SK-N-SH (cell line): ENCODE measurements around the gene NDUFS6. TPM values are rescaled to one million over a fixed set of nuclear protein-coding genes. Genes with fewer than 3 reads are reported as not detected.

Experiments
- CTCF ChIA-PET: fragments of 300-600, 350-600 bp; formaldehyde crosslinking; extraction: SDS; loops from one replicate; lab custom pipeline; 2021; lab: Yijun Ruan, JAX
- POLR2A ChIA-PET: fragments of 350-600 bp; sonication (Branson Sonifier 250); formaldehyde crosslinking; extraction: SDS; loops from one replicate; lab custom pipeline; 2020; ENCODE audit warnings: antibody characterized with exemption, inconsistent platforms; lab: Yijun Ruan, JAX
- DNase-seq: peaks from one replicate; pipeline ENCODE4 v3.0.0; 2012
- H2AFZ ChIP-seq: fragments of 200-600 bp; sonication (generic); 2 replicates; pipeline ENCODE4 v1.8.1; 2016; ENCODE audit warnings: antibody characterized with exemption, mild to moderate bottlenecking, low read depth
- H3F3A ChIP-seq: fragments of 200-600 bp; sonication (generic); replicated peaks from 2 replicates; pipeline ENCODE3; 2016; ENCODE audit warnings: antibody characterized with exemption, mild to moderate bottlenecking; ENCODE audit not compliant: insufficient read depth
- H3K27ac ChIP-seq, 2 experiments: fragments of 200-500 bp in 1 of 2; fragments of 200-600 bp in 1 of 2; sonication (Bioruptor generic) in 1 of 2; sonication (generic), shearing (Covaris generic) in 1 of 2; 2 replicates each; pipeline versions ENCODE4 v1.5.1 to v1.6.1; 2014 to 2016; ENCODE audit warnings: low read depth in 2 of 2, inconsistent platforms in 1 of 2, low read length in 1 of 2, mild to moderate bottlenecking in 1 of 2, mixed read lengths in 1 of 2
- H3K27me3 ChIP-seq: fragments of 200-600 bp; sonication (generic), shearing (Covaris generic); 2 replicates; pipeline ENCODE4 v1.6.1; 2016; ENCODE audit warnings: mixed run types; ENCODE audit not compliant: insufficient read depth
- H3K36me3 ChIP-seq, 2 experiments: fragments of 200-500 bp in 1 of 2; fragments of 200-600 bp in 1 of 2; sonication (Bioruptor generic) in 1 of 2; sonication (generic) in 1 of 2; replicated peaks in 1 of 2; 2 replicates each; pipeline versions ENCODE3 to v1.5.1; 2014 to 2016; ENCODE audit warnings: low read length in 1 of 2, mild to moderate bottlenecking in 1 of 2; ENCODE audit not compliant: insufficient read depth in 2 of 2, control insufficient read depth in 1 of 2
- H3K4me1 ChIP-seq, 2 experiments: fragments of 200-500 bp in 1 of 2; fragments of 200-600 bp in 1 of 2; sonication (Bioruptor generic) in 1 of 2; sonication (generic), shearing (Covaris generic) in 1 of 2; 2 replicates each; pipeline versions ENCODE4 v1.5.1 to v1.6.1; 2014 to 2016; ENCODE audit warnings: low read depth in 1 of 2, low read length in 1 of 2, mixed run types in 1 of 2; ENCODE audit not compliant: insufficient read depth in 2 of 2, control insufficient read depth in 1 of 2
- H3K4me2 ChIP-seq: fragments of 200-600 bp; sonication (generic), shearing (Covaris generic); 2 replicates; pipeline ENCODE4 v1.6.1; 2017; ENCODE audit warnings: mixed run types
- H3K4me3 ChIP-seq, 2 experiments: fragments of 200-500 bp in 1 of 2; fragments of 200-600 bp in 1 of 2; sonication (Bioruptor generic) in 1 of 2; sonication (generic), shearing (Covaris generic) in 1 of 2; 2 replicates each; pipeline versions ENCODE4 v1.5.1 to v1.8.1; 2014 to 2016; ENCODE audit warnings: low read depth in 2 of 2, inconsistent platforms in 1 of 2, low read length in 1 of 2, mild to moderate bottlenecking in 1 of 2, mixed read lengths in 1 of 2, moderate library complexity in 1 of 2
- H3K79me2 ChIP-seq: fragments of 200-600 bp; sonication (generic); 2 replicates; pipeline ENCODE4 v1.8.1; 2017; ENCODE audit warnings: mild to moderate bottlenecking; ENCODE audit not compliant: insufficient read depth
- H3K9ac ChIP-seq: fragments of 200-600 bp; sonication (generic); 2 replicates; pipeline ENCODE4 v1.6.1; 2017; ENCODE audit warnings: mixed run types
- H3K9me2 ChIP-seq: fragments of 200-600 bp; sonication (generic); 2 replicates; pipeline ENCODE4 v1.6.1; 2017; ENCODE audit warnings: mixed run types
- H3K9me3 ChIP-seq: fragments of 200-600 bp; sonication (generic); 2 replicates; pipeline ENCODE4 v1.6.1; 2017; ENCODE audit warnings: mixed run types, mild to moderate bottlenecking, moderate library complexity
- H4K20me1 ChIP-seq: fragments of 200-600 bp; sonication (generic); 2 replicates; pipeline ENCODE4 v1.6.1; 2017; ENCODE audit warnings: mild to moderate bottlenecking, mixed run types; ENCODE audit not compliant: insufficient read depth
- CHD2 ChIP-seq: fragments of 150-350 bp; IDR thresholded peaks from 2 replicates; pipeline ENCODE4 v1.6.1; 2018; ENCODE audit warnings: low read length; ENCODE audit not compliant: partially characterized antibody
- ELF1 ChIP-seq: IDR thresholded peaks from 2 replicates; pipeline ENCODE4 v1.4.0; 2012
- EZH2phosphoT487 ChIP-seq: fragments of 200-600 bp; sonication (generic); IDR thresholded peaks from 2 replicates; pipeline ENCODE4 v1.6.1; 2017; ENCODE audit warnings: low read depth, mixed run types, mild to moderate bottlenecking, antibody characterized with exemption, moderate library complexity, borderline replicate concordance
- GABPA ChIP-seq: IDR thresholded peaks from 2 replicates; pipeline ENCODE4 v1.4.0; 2012; ENCODE audit warnings: low read depth, mild to moderate bottlenecking
- GATA2 ChIP-seq: sonication (generic); formaldehyde crosslinking; IDR thresholded peaks from 2 replicates; pipeline ENCODE4 v1.5.0; 2020; ENCODE audit warnings: mild to moderate bottlenecking, missing genetic modification reagents
- JUND ChIP-seq: IDR thresholded peaks from 2 replicates; pipeline ENCODE4 v1.4.0; 2012
- MAX ChIP-seq: IDR thresholded peaks from 2 replicates; pipeline ENCODE4 v1.4.0; 2012; ENCODE audit warnings: low read depth
- NFIC ChIP-seq: IDR thresholded peaks from 2 replicates; pipeline ENCODE4 v1.4.0; 2012; ENCODE audit warnings: borderline replicate concordance
- POLR2AphosphoS5 ChIP-seq: IDR thresholded peaks from 2 replicates; pipeline ENCODE4 v1.6.1; 2012; ENCODE audit warnings: low read depth, low read length
- RAD21 ChIP-seq: IDR thresholded peaks from 2 replicates; pipeline ENCODE4 v1.6.1; 2012; ENCODE audit warnings: mild to moderate bottlenecking, low read length
- RCOR1 ChIP-seq: fragments of 150-350 bp; IDR thresholded peaks from 2 replicates; pipeline ENCODE4 v1.6.1; 2017; ENCODE audit warnings: antibody characterized with exemption, low read length
- SMC3 ChIP-seq: IDR thresholded peaks from 2 replicates; pipeline ENCODE4 v1.6.1; 2012; ENCODE audit warnings: low read depth, low read length, improper control_type of control experiment
- TAF1 ChIP-seq: IDR thresholded peaks from 2 replicates; pipeline ENCODE4 v1.6.1; 2012; ENCODE audit warnings: low read depth, mild to moderate bottlenecking, low read length, moderate library complexity, borderline replicate concordance
- TEAD4 ChIP-seq: IDR thresholded peaks from 2 replicates; pipeline ENCODE4 v1.4.0; 2012; ENCODE audit warnings: mild to moderate bottlenecking, borderline replicate concordance; ENCODE audit not compliant: insufficient read depth
- USF1 ChIP-seq: IDR thresholded peaks from 2 replicates; pipeline ENCODE4 v1.4.0; 2012; ENCODE audit warnings: low read depth, borderline replicate concordance
- WGBS: methylation state at CpG from one replicate; pipeline ENCODE4 v1.1.6; 2017; ENCODE audit warnings: low lambda C conversion rate; 5-methylcytosine and 5-hydroxymethylcytosine counted together
- polyA plus RNA-seq, 3 experiments: library from polyadenylated mRNA; depleted of rRNA; stranded (reverse); fragments of >200 nt; gene quantifications; 2 replicates each; pipeline ENCODE4 v1.2.3, GENCODE V29; 2012
- TF ChIP-seq, protein P1 (sequence below): fragments of 200-600 bp; sonication (generic); IDR thresholded peaks from 2 replicates; pipeline ENCODE4 v1.6.1; 2017; ENCODE audit warnings: antibody characterized with exemption, mild to moderate bottlenecking, moderate library complexity
- TF ChIP-seq, protein P2 (sequence below): IDR thresholded peaks from 2 replicates; pipeline ENCODE4 v1.6.1; 2012; ENCODE audit warnings: mild to moderate bottlenecking, low read depth, low read length, moderate library complexity

The NDUFS6 gene
- polyA plus RNA-seq, 1 of the 3 experiments (the other 2 are of a cell fraction) = 316 TPM

- Histone ChIP-seq H3K9me2 (no peaks in the 10 kb centered on the region), H3K4me1 (no peaks in the 10 kb centered on the region), H4K20me1 (no peaks in the 10 kb centered on the region), H3K79me2 (no peaks in the 10 kb centered on the region), H3K27me3 (peaks cover 73% of the 10 kb centered on the region), H3F3A (no peaks in the 10 kb centered on the region), H3K36me3 (no peaks in the 10 kb centered on the region), H3K9ac (no peak overlapping the region), H2AFZ (no peak overlapping the region), H3K4me3 (no peak overlapping the region), H3K4me2 (no peak overlapping the region), H3K27ac (no peak overlapping the region), H3K9me3 (no peaks in the 10 kb centered on the region)
- WGBS = 2% methylated on average over 13 of the region's 16 CpGs
- no peak for DNase-seq
- POLR2A ChIA-PET = no interaction called here
- CTCF ChIA-PET = interaction anchor here (2.8 kb wide), 1 partner anchor 11 kb away, joined by 13 read pairs; no protein-coding TSS in a partner anchor
- no peak for TF ChIP-seq GABPA
- TF ChIP-seq ELF1 = no peak
- TF ChIP-seq NFIC = no peak
- no peak for TF ChIP-seq GATA2 (CRISPR knock-in tag)
- TF ChIP-seq RCOR1 = no peak
- TF ChIP-seq JUND = no peak
- no peak for TF ChIP-seq RAD21
- no peak for TF ChIP-seq CHD2
Observed at GRCh38 chr5:1752881-1753280, 48.3 kb upstream of the NDUFS6 start.

DNA sequence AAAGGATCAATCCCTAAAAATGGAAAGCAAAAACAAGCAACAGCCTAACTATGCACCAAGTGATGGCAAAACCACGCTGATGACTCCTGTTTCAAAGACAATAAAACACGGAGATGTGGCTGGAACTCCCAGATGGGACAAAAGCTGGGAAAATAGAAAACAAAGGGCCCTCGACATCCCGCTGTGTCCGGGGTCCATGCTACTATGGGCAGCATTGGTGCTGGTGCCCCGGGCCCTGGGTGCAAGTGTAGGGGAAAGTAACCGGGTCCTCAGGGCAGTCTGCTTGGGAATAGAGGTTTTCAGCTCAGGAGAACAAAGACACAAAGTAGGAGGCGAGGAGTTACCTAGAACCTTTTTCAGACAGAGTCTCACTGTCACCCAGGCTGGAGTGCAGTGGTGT lies 47.7 kb upstream of the NDUFS6 start:
- Histone ChIP-seq H3K9me2 (no peaks in the 10 kb centered on the region), H3K27ac (no peak overlapping the region), H3F3A (no peaks in the 10 kb centered on the region), H3K27me3 (peaks cover 67% of the 10 kb centered on the region), H2AFZ (no peak overlapping the region), H3K4me1 (no peaks in the 10 kb centered on the region), H3K4me3 (no peak overlapping the region), H3K9ac (no peak overlapping the region), H3K79me2 (no peaks in the 10 kb centered on the region), H3K9me3 (no peaks in the 10 kb centered on the region), H3K36me3 (no peaks in the 10 kb centered on the region), H4K20me1 (no peaks in the 10 kb centered on the region), H3K4me2 (no peak overlapping the region)
- ChIA-PET POLR2A (no interaction called here), CTCF (interaction anchor here (2.8 kb wide), 1 partner anchor 10 kb away, joined by 13 read pairs; no protein-coding TSS in a partner anchor)
- DNase-seq = no peak
- WGBS = 11% methylated on average over 8 of the region's 8 CpGs
- TF ChIP-seq SMC3 (no peak), USF1 (no peak), GATA2 (CRISPR knock-in tag) (no peak), EZH2phosphoT487 (no peak), RAD21 (no peak), GABPA (no peak), POLR2AphosphoS5 (no peak), MAX (no peak), NFIC (no peak), TEAD4 (no peak), TAF1 (no peak)
- TF ChIP-seq, protein P1, sequence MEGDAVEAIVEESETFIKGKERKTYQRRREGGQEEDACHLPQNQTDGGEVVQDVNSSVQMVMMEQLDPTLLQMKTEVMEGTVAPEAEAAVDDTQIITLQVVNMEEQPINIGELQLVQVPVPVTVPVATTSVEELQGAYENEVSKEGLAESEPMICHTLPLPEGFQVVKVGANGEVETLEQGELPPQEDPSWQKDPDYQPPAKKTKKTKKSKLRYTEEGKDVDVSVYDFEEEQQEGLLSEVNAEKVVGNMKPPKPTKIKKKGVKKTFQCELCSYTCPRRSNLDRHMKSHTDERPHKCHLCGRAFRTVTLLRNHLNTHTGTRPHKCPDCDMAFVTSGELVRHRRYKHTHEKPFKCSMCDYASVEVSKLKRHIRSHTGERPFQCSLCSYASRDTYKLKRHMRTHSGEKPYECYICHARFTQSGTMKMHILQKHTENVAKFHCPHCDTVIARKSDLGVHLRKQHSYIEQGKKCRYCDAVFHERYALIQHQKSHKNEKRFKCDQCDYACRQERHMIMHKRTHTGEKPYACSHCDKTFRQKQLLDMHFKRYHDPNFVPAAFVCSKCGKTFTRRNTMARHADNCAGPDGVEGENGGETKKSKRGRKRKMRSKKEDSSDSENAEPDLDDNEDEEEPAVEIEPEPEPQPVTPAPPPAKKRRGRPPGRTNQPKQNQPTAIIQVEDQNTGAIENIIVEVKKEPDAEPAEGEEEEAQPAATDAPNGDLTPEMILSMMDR = no peak
- TF ChIP-seq, protein P2, sequence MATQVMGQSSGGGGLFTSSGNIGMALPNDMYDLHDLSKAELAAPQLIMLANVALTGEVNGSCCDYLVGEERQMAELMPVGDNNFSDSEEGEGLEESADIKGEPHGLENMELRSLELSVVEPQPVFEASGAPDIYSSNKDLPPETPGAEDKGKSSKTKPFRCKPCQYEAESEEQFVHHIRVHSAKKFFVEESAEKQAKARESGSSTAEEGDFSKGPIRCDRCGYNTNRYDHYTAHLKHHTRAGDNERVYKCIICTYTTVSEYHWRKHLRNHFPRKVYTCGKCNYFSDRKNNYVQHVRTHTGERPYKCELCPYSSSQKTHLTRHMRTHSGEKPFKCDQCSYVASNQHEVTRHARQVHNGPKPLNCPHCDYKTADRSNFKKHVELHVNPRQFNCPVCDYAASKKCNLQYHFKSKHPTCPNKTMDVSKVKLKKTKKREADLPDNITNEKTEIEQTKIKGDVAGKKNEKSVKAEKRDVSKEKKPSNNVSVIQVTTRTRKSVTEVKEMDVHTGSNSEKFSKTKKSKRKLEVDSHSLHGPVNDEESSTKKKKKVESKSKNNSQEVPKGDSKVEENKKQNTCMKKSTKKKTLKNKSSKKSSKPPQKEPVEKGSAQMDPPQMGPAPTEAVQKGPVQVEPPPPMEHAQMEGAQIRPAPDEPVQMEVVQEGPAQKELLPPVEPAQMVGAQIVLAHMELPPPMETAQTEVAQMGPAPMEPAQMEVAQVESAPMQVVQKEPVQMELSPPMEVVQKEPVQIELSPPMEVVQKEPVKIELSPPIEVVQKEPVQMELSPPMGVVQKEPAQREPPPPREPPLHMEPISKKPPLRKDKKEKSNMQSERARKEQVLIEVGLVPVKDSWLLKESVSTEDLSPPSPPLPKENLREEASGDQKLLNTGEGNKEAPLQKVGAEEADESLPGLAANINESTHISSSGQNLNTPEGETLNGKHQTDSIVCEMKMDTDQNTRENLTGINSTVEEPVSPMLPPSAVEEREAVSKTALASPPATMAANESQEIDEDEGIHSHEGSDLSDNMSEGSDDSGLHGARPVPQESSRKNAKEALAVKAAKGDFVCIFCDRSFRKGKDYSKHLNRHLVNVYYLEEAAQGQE = no peak
